ENCODE measurements around the gene SNW1. TPM values are rescaled to one million over a fixed set of nuclear protein-coding genes. Genes with fewer than 3 reads are reported as not detected.
A peak's percentile ranks its signal among the peaks of the same experiment; 100 is the strongest.

SNW1 gene
- total RNA-seq, 1 donor: 55.7 TPM

GRCh38 chr14:77707724-77708408 is 53.1 kb downstream of the SNW1 start, which contains the start of the genes ALKBH1 and SLIRP:
Gene ALKBH1 (minus strand): TSS chr14:77708023. CDS start chr14:77708004, 19 bp downstream.
Gene SLIRP (plus strand): TSS chr14:77708103. CDS start chr14:77708112, 9 bp downstream.
- H3K4me3 ChIP-seq (ENCODE audit: low read depth, low read length): peak within 1 kb of the TSS; percentile 97
- no peak for TF ChIP-seq CTCF (IDR thresholded peaks at IDR 0.05; ENCODE audit: insufficient read depth, low read length)
- peak; percentile 77 for DNase-seq (ENCODE audit: low read depth)

DNA sequence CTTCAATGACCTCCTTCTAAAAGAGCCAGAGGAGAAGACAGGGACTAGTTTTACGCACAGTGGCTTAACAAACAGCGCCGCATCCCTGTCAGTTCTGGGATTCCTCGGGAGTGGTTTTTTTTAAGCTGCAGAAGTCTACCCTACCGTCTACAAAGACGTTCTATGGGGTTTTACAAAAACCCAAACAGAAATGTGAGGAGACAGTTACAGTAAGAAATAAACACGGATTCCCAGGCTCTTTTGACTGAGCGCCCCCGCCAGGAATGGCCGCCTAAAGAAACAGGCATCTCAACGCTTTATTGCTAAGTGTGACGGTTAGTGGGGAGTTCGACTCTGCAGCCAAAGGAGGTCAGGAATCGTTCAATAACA is 53.6 kb downstream of the SNW1 start:
- DNase-seq (ENCODE audit: low read depth): peak; percentile 60
- peak overlapping the region; percentile 97 for H3K4me3 ChIP-seq (ENCODE audit: low read depth, low read length)
- TF ChIP-seq CTCF (IDR thresholded peaks at IDR 0.05; ENCODE audit: insufficient read depth, low read length): peak; percentile 50

- no peak for DNase-seq (ENCODE audit: low read depth)
- TF ChIP-seq CTCF (IDR thresholded peaks at IDR 0.05; ENCODE audit: insufficient read depth, low read length): no peak
- H3K4me3 ChIP-seq (ENCODE audit: low read depth, low read length): no peak overlapping the region
These were observed 69.7 kb downstream of the SNW1 start for GRCh38 chr14:77691259-77691658.

- DNase-seq (ENCODE audit: low read depth): peak; percentile 35
- H3K4me3 ChIP-seq (ENCODE audit: low read depth, low read length): no peak overlapping the region
- no peak for TF ChIP-seq CTCF (IDR thresholded peaks at IDR 0.05; ENCODE audit: insufficient read depth, low read length)
These were observed 78.8 kb downstream of the SNW1 start for GRCh38 chr14:77682158-77682553.

DNA sequence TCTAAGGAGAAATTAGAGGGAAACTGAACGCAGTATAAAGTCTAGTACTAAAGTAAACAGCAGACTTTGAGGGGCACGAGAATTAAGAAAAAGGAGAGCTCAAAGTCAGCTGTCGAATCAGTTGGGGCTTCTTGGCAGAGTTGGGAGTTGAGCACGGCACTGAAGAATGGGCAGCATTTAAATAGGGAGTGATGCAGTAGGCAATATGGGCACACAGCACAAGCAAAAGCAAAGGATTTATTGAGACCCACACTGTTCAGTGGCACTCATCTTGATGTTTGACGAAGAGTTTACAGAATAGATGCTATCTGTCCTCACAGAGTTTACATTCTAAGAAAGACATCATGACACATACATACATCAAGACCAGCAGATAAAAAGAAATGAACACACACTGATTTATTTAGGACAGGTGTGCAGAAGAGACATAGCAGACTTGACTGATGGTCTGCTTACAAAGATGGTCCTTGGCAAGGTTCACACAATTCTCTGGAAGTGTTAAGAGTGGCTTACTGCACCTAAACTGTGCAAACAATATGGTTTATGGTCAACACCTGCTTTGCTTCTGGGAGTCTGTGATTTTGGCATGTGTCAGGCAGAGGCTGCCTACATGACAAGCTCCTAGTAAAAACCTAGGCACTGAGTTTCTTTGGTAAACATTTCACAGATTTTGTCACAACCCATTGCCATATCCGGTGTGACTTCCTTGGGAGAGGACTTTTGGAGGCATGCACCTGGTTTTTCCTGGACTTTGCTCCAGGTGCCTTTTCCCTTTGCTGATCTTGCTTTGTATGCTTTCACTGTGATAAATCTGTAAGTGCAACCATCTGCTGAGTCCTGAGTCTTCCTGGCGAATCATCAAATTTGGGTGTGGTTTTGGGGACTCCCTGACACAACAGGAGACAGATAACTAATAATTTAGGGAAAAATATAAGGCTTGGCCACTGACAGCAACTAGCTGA is 79.5 kb downstream of the SNW1 start:
- H3K4me3 ChIP-seq (ENCODE audit: low read depth, low read length): no peak overlapping the region
- peak; percentile 13 for DNase-seq (ENCODE audit: low read depth)
- no peak for TF ChIP-seq CTCF (IDR thresholded peaks at IDR 0.05; ENCODE audit: insufficient read depth, low read length)

DNA sequence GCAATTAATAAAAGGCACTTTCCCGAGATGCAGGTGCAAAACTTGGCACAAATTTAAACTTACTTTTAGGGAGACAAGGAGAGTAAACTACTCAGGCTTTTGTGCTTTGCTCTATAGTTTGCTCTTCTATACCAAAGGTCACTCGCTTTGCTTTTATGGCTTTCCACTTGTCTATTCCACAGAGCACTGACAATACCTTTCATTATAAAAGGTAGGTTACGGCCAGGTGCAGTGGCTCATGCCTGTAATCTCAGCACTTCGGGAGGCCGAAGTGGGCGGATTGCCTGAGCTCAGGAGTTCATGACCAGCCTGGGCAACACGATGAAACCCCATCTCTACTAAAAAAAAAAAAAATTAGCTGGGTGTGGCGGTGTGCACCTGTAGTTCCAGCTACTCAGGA is 86.0 kb downstream of the SNW1 start:
- no peak for TF ChIP-seq CTCF (IDR thresholded peaks at IDR 0.05; ENCODE audit: insufficient read depth, low read length)
- no peak for DNase-seq (ENCODE audit: low read depth)
- no peak overlapping the region for H3K4me3 ChIP-seq (ENCODE audit: low read depth, low read length)
